ENCODE measurements around the gene SLC17A9.

SLC17A9 gene

GRCh38 chr20:62968378-62969178 lies 16.1 kb downstream of the SLC17A9 start:
- DNase-seq: no peak

GRCh38 chr20:62969179-62969760 lies 16.8 kb downstream of the SLC17A9 start:
- no peak for DNase-seq

- DNase-seq: no peak
Observed at GRCh38 chr20:62969939-62970306, 17.4 kb downstream of the SLC17A9 start.

- no peak for DNase-seq
Observed at GRCh38 chr20:62970307-62971210, 18.1 kb downstream of the SLC17A9 start.

GRCh38 chr20:62971211-62971949 lies 18.9 kb downstream of the SLC17A9 start:
- no peak for DNase-seq

GRCh38 chr20:62971950-62972844 lies 19.7 kb downstream of the SLC17A9 start:
- peak; percentile 53 to 79 (median 76) for DNase-seq

GRCh38 chr20:62972845-62973745 lies 20.6 kb downstream of the SLC17A9 start:
- DNase-seq: no peak

- DNase-seq: no peak
Observed at GRCh38 chr20:62975251-62975760, 22.8 kb downstream of the SLC17A9 start.

- no peak for DNase-seq
Observed at GRCh38 chr20:62975812-62976508, 23.5 kb downstream of the SLC17A9 start.

- no peak for DNase-seq
Observed at GRCh38 chr20:62976886-62977285, 24.4 kb downstream of the SLC17A9 start.

- peak; percentile 70 to 84 (median 76) for DNase-seq
Observed at GRCh38 chr20:62977613-62978560, 25.4 kb downstream of the SLC17A9 start.

GRCh38 chr20:62978561-62978943 lies 26.0 kb downstream of the SLC17A9 start:
- no peak for DNase-seq

GRCh38 chr20:62979310-62979709 lies 26.8 kb downstream of the SLC17A9 start:
- DNase-seq: no peak

- no peak for DNase-seq
Observed at GRCh38 chr20:62979876-62980373, 27.4 kb downstream of the SLC17A9 start.

GRCh38 chr20:62980380-62980960 lies 28.0 kb downstream of the SLC17A9 start:
- DNase-seq: no peak

GRCh38 chr20:62980970-62981369 lies 28.5 kb downstream of the SLC17A9 start:
- peak; percentile 25 to 57 (median 50) for DNase-seq

- DNase-seq: no peak
Observed at GRCh38 chr20:62982124-62983075, 29.9 kb downstream of the SLC17A9 start.
